ENCODE measurements around the gene COL23A1. TPM values are rescaled to one million over a fixed set of nuclear protein-coding genes. Genes with fewer than 3 reads are reported as not detected.

Gene COL23A1
- total and polyA plus RNA-seq, 2 donors (not counting 1 experiment from before 2014, with no cell fraction given), result 0.20 TPM; not detected in 1

DNA sequence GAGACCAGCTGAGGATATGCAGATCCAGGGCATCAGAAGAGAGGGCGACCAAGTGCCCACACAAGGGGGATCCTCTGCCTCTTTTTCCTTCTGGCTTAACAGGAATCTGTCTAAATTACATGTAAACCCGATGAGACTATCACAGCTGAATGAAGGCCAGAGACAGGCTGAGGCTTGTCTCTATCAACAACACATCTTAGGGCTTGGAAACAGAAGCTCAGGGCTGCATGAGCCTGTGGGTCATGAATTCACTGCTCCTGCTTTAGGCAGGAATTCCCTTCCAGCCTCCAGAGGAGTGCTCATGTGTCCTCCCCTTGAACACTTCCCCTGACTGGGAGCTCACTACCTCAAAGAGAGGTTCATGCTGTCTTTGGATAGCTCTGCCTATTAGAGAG is 251.4 kb downstream of the COL23A1 start:
- H3K27ac Mint-ChIP-seq, result no peak overlapping the region

DNA sequence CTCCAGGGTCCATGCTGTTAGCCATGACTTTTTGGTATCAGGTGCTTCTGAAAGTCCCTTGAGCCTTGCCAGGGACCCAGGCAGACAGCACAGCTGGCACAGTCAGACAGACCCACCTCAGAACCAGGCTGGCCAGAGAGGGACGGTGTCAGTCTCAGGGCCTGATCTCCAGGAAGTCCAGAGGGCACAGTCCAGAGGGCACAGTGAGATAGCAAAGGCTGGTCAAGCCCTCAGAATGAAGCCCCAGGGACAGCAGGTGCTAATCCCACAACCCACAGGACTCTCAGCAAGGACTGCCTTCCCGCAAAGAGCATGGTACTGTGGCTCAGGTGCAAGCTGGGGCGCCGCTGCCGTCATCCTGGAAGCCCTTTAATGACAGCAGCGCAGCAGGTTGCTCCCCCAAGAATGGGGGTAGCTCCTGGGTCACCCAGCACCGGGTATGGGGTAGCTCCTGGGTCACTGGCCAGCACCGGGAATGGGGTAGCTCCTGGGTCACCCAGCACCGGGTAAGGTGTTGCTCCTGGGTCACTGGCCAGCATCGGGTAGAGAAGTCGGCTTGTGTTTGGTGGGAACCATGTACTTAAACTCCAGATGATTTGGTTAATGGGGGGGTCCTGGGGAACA is 252.0 kb downstream of the COL23A1 start:
- Histone ChIP-seq H3K79me2 (ENCODE audit: control insufficient read depth, insufficient read depth, low read length) (no peaks in the 10 kb centered on the region), H3K4me2 (replicated peaks; ENCODE audit: low read depth, low read length, poor library complexity, severe bottlenecking) (no peak overlapping the region), H3K27me3 (replicated peaks in 1 of 4; ENCODE audit: control extremely low read depth in 1 of 4, control insufficient read depth in 3 of 4, insufficient read depth in 4 of 4, low read length in 3 of 4) (peaks cover 0 to 4% (median 0%) of the 10 kb centered on the region in 4 experiments), H4K20me1 (ENCODE audit: control insufficient read depth, insufficient read depth, low read length, poor library complexity, severe bottlenecking) (no peaks in the 10 kb centered on the region), H3K4me1 (ENCODE audit: control insufficient read depth in 2 of 2, insufficient read depth in 2 of 2, low read length in 2 of 2) (no peaks in the 10 kb centered on the region), H3K4me3 (ENCODE audit: control extremely low read depth in 1 of 5, extremely low read depth in 1 of 5, insufficient read depth in 1 of 5, low read depth in 2 of 5, low read length in 4 of 5) (no peak overlapping the region), H3K36me3 (replicated peaks in 1 of 2; ENCODE audit: control extremely low read depth in 1 of 2, control insufficient read depth in 1 of 2, extremely low read depth in 1 of 2, insufficient read depth in 2 of 2, low read length in 1 of 2) (no peaks in the 10 kb centered on the region), H3K9ac (ENCODE audit: low read length) (no peak overlapping the region), H2AFZ (ENCODE audit: insufficient read depth, low read depth, low read length, poor library complexity, severe bottlenecking) (no peak overlapping the region), H3K27ac (ENCODE audit: low read length in 2 of 2) (no peak overlapping the region), H3K9me3 (ENCODE audit: control extremely low read depth in 1 of 3, control insufficient read depth in 2 of 3, insufficient read depth in 1 of 3, low read length in 2 of 3) (no peaks in the 10 kb centered on the region)
- CTCF ChIA-PET, result no interaction called here
- TF ChIP-seq, protein P1, sequence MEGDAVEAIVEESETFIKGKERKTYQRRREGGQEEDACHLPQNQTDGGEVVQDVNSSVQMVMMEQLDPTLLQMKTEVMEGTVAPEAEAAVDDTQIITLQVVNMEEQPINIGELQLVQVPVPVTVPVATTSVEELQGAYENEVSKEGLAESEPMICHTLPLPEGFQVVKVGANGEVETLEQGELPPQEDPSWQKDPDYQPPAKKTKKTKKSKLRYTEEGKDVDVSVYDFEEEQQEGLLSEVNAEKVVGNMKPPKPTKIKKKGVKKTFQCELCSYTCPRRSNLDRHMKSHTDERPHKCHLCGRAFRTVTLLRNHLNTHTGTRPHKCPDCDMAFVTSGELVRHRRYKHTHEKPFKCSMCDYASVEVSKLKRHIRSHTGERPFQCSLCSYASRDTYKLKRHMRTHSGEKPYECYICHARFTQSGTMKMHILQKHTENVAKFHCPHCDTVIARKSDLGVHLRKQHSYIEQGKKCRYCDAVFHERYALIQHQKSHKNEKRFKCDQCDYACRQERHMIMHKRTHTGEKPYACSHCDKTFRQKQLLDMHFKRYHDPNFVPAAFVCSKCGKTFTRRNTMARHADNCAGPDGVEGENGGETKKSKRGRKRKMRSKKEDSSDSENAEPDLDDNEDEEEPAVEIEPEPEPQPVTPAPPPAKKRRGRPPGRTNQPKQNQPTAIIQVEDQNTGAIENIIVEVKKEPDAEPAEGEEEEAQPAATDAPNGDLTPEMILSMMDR (IDR thresholded peaks at IDR 0.05), result no peak
- no peak for TF ChIP-seq EZH2 (IDR thresholded peaks at IDR 0.05; ENCODE audit: borderline replicate concordance, insufficient read depth, low read depth, low read length, poor library complexity, severe bottlenecking)
- POLR2A ChIA-PET, result no interaction called here
- no peaks in the 10 kb centered on the region for H3K4me1 Mint-ChIP-seq
- intact Hi-C loops (cut with micrococcal nuclease), result no loop called here
- no peaks in the 10 kb centered on the region for H3K9me3 Mint-ChIP-seq (ENCODE audit: insufficient read depth)
- 90% methylated on average over 11 of the region's 11 CpGs for WGBS (ENCODE audit: insufficient coverage)
- H3K27me3 Mint-ChIP-seq, result peaks cover 9% of the 10 kb centered on the region
- DNase-seq (no peak), ATAC-seq (ENCODE audit: low read depth) (no peak)
- H3K27ac Mint-ChIP-seq, result no peak overlapping the region
- H3K4me3 Mint-ChIP-seq, result no peak overlapping the region

More for the DNA sequence above, 251.4 kb downstream of the COL23A1 start:
- no peaks in the 10 kb centered on the region for H4K20me1 ChIP-seq (ENCODE audit: control insufficient read depth, insufficient read depth, low read length, poor library complexity, severe bottlenecking)
- no peak overlapping the region for H3K4me2 ChIP-seq (replicated peaks; ENCODE audit: low read depth, low read length, poor library complexity, severe bottlenecking)
- ATAC-seq (ENCODE audit: low read depth), result no peak
- TF ChIP-seq EZH2 (IDR thresholded peaks at IDR 0.05; ENCODE audit: borderline replicate concordance, insufficient read depth, low read depth, low read length, poor library complexity, severe bottlenecking), result no peak
- TF ChIP-seq, protein P1 (IDR thresholded peaks at IDR 0.05), result no peak
- H3K9ac ChIP-seq (ENCODE audit: low read length), result no peak overlapping the region
- Mint-ChIP-seq H3K4me3 (no peak overlapping the region), H3K4me1 (no peaks in the 10 kb centered on the region), H3K9me3 (ENCODE audit: insufficient read depth) (no peaks in the 10 kb centered on the region), H3K27me3 (peaks cover 9% of the 10 kb centered on the region)
- no peak overlapping the region for H3K4me3 ChIP-seq (ENCODE audit: control extremely low read depth in 1 of 5, extremely low read depth in 1 of 5, insufficient read depth in 1 of 5, low read depth in 2 of 5, low read length in 4 of 5)
- no peak overlapping the region for H2AFZ ChIP-seq (ENCODE audit: insufficient read depth, low read depth, low read length, poor library complexity, severe bottlenecking)
- peaks cover 0 to 4% (median 0%) of the 10 kb centered on the region in 4 experiments for H3K27me3 ChIP-seq (replicated peaks in 1 of 4; ENCODE audit: control extremely low read depth in 1 of 4, control insufficient read depth in 3 of 4, insufficient read depth in 4 of 4, low read length in 3 of 4)
- no peaks in the 10 kb centered on the region for H3K9me3 ChIP-seq (ENCODE audit: control extremely low read depth in 1 of 3, control insufficient read depth in 2 of 3, insufficient read depth in 1 of 3, low read length in 2 of 3)
- no peaks in the 10 kb centered on the region for H3K4me1 ChIP-seq (ENCODE audit: control insufficient read depth in 2 of 2, insufficient read depth in 2 of 2, low read length in 2 of 2)
- ChIA-PET CTCF (no interaction called here), POLR2A (no interaction called here)
- H3K36me3 ChIP-seq (replicated peaks in 1 of 2; ENCODE audit: control extremely low read depth in 1 of 2, control insufficient read depth in 1 of 2, extremely low read depth in 1 of 2, insufficient read depth in 2 of 2, low read length in 1 of 2), result no peaks in the 10 kb centered on the region
- H3K79me2 ChIP-seq (ENCODE audit: control insufficient read depth, insufficient read depth, low read length), result no peaks in the 10 kb centered on the region
- intact Hi-C loops (cut with micrococcal nuclease), result no loop called here
- H3K27ac ChIP-seq (ENCODE audit: low read length in 2 of 2), result no peak overlapping the region
- WGBS (ENCODE audit: insufficient coverage), result 92% methylated on average over 2 of the region's 2 CpGs
- no peak for DNase-seq

All from B cell (primary cell).